KMS-11 (cell line): ENCODE data around the gene B4GALNT1.

ENCODE experiments used
- H2AFZ ChIP-seq: fragments of 200-600 bp; sonication (generic); 2 replicates; pipeline ENCODE4 v1.6.1; 2016; ENCODE audit warnings: antibody characterized with exemption, mixed run types, low read depth
- H3K27ac ChIP-seq: fragments of 200-600 bp; sonication (generic); 2 replicates; pipeline ENCODE4 v1.6.1; 2016; ENCODE audit warnings: mild to moderate bottlenecking, mixed run types
- H3K27me3 ChIP-seq: fragments of 200-600 bp; sonication (generic); 2 replicates; pipeline ENCODE4 v1.6.1; 2017; ENCODE audit warnings: mild to moderate bottlenecking, low read depth, mixed run types, moderate library complexity; ENCODE audit not compliant: insufficient read depth
- H3K36me3 ChIP-seq: fragments of 200-600 bp; sonication (generic); 2 replicates; pipeline ENCODE4 v1.6.1; 2017; ENCODE audit warnings: mild to moderate bottlenecking, mixed run types; ENCODE audit not compliant: insufficient read depth
- H3K4me1 ChIP-seq: fragments of 200-600 bp; sonication (generic); 2 replicates; pipeline ENCODE4 v1.6.1; 2016; ENCODE audit warnings: mild to moderate bottlenecking, low read depth, mixed run types; ENCODE audit not compliant: poor library complexity, severe bottlenecking
- H3K4me2 ChIP-seq: fragments of 200-600 bp; sonication (generic); 2 replicates; pipeline ENCODE4 v1.7.0; 2016; ENCODE audit warnings: mild to moderate bottlenecking, mixed run types
- H3K4me3 ChIP-seq: fragments of 200-600 bp; sonication (generic); IDR thresholded peaks from 2 replicates; pipeline ENCODE4 v1.6.1; 2017; ENCODE audit warnings: low read depth, low read length, mixed read lengths; ENCODE audit not compliant: insufficient read depth
- H3K79me2 ChIP-seq: fragments of 200-600 bp; sonication (generic); 2 replicates; pipeline ENCODE4 v1.6.1; 2016; ENCODE audit warnings: low read depth, mixed run types; ENCODE audit not compliant: insufficient read depth
- H3K9ac ChIP-seq: fragments of 200-600 bp; sonication (generic); 2 replicates; pipeline ENCODE4 v1.6.1; 2016; ENCODE audit warnings: mild to moderate bottlenecking, mixed run types
- H4K20me1 ChIP-seq: fragments of 200-600 bp; sonication (generic); 2 replicates; pipeline ENCODE4 v1.6.1; 2016; ENCODE audit warnings: mild to moderate bottlenecking, mixed run types; ENCODE audit not compliant: insufficient read depth
- TF ChIP-seq, protein P1 (sequence below): fragments of 200-600 bp; sonication (generic); conservative IDR thresholded peaks from 2 replicates; pipeline ENCODE4 v1.6.1; 2017; ENCODE audit warnings: low read depth, mild to moderate bottlenecking, antibody characterized with exemption, low read length, moderate library complexity, mixed read lengths

The B4GALNT1 gene

DNA sequence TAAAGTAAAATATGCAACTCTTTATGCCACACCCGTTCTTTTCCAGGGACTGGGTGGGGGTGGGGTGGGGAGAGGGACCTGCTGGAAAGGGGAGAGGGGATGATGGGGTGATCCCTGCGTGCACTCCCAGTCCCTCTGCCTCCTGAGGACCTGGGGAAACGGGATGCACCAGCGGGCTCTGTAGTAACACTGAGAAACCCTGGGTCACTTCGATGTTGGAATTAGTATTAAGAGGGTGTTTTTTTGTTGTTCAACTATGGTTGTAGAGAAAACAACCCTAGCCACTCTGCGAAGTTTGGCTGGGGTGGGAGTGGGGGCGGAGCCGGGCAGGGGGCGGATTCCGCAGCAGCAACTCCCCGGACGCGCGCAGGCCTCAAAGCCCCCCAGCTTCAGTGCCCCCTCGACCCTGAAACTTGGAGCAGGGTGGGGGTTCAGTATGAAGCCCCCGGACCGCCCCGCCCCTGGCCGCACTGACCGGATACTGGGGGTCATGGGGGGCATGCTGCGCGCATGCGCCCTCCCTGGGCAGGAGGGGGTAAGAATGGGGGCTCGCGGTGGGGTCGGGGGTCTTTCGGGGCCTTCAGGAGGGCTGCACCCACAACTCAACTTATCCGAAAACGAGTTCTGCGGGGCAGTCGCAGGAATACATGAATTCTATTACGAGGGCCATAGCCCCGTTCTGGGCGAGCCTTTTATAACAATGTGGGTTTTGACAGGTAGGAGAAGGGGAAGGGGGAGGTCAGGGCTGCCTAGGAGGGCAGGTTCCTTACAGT lies 23.0 kb downstream of the B4GALNT1 start:
- no peak overlapping the region for H3K4me2 ChIP-seq
- H3K36me3 ChIP-seq, result no peaks in the 10 kb centered on the region
- TF ChIP-seq, protein P1, sequence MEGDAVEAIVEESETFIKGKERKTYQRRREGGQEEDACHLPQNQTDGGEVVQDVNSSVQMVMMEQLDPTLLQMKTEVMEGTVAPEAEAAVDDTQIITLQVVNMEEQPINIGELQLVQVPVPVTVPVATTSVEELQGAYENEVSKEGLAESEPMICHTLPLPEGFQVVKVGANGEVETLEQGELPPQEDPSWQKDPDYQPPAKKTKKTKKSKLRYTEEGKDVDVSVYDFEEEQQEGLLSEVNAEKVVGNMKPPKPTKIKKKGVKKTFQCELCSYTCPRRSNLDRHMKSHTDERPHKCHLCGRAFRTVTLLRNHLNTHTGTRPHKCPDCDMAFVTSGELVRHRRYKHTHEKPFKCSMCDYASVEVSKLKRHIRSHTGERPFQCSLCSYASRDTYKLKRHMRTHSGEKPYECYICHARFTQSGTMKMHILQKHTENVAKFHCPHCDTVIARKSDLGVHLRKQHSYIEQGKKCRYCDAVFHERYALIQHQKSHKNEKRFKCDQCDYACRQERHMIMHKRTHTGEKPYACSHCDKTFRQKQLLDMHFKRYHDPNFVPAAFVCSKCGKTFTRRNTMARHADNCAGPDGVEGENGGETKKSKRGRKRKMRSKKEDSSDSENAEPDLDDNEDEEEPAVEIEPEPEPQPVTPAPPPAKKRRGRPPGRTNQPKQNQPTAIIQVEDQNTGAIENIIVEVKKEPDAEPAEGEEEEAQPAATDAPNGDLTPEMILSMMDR, result no peak
- H4K20me1 ChIP-seq, result no peaks in the 10 kb centered on the region
- H3K79me2 ChIP-seq, result no peaks in the 10 kb centered on the region
- no peak overlapping the region for H2AFZ ChIP-seq
- H3K4me1 ChIP-seq, result peaks cover 52% of the 10 kb centered on the region
- no peak overlapping the region for H3K27ac ChIP-seq
- no peaks in the 10 kb centered on the region for H3K27me3 ChIP-seq
- no peak overlapping the region for H3K9ac ChIP-seq
- H3K4me3 ChIP-seq, result no peak overlapping the region

DNA sequence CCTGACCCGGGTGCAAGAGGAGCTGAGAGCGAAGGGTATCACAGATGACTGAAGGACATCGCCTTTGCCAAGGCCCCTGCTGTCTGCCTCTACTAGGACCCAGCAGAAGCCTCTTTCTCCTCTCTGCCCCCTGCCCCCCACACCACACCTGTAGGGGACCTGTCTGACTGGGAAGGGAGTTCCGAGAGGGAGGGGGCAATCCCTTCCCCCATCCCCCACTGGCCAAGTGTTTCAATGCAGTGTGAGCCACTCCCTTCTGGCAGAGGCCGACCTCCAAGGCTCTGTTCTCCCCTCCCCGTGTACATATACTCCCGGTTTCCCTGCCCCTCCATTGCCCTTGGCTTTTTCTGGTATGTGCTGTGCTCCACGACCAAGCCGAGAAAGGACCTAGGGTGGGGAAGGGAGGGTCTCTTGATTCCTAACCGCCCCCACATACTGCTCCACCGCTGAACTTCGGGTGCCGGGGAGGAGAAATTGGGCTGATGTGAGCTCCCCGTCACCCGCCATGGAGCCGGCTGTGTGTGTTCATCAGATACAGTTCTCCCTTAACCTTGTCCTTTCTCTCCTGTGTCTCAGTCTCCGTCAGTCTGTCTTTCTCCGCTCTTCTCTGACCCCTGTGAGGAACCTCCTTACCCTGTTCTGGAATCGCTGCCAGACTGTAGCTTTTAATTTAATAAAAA lies 23.8 kb downstream of the B4GALNT1 start:
- H3K36me3 ChIP-seq, result no peaks in the 10 kb centered on the region
- no peak overlapping the region for H3K4me2 ChIP-seq
- H4K20me1 ChIP-seq, result no peaks in the 10 kb centered on the region
- no peak overlapping the region for H3K27ac ChIP-seq
- no peak overlapping the region for H2AFZ ChIP-seq
- no peaks in the 10 kb centered on the region for H3K27me3 ChIP-seq
- no peaks in the 10 kb centered on the region for H3K79me2 ChIP-seq
- no peak overlapping the region for H3K4me3 ChIP-seq
- TF ChIP-seq, protein P1, result no peak
- H3K4me1 ChIP-seq, result peaks cover 48% of the 10 kb centered on the region
- no peak overlapping the region for H3K9ac ChIP-seq

DNA sequence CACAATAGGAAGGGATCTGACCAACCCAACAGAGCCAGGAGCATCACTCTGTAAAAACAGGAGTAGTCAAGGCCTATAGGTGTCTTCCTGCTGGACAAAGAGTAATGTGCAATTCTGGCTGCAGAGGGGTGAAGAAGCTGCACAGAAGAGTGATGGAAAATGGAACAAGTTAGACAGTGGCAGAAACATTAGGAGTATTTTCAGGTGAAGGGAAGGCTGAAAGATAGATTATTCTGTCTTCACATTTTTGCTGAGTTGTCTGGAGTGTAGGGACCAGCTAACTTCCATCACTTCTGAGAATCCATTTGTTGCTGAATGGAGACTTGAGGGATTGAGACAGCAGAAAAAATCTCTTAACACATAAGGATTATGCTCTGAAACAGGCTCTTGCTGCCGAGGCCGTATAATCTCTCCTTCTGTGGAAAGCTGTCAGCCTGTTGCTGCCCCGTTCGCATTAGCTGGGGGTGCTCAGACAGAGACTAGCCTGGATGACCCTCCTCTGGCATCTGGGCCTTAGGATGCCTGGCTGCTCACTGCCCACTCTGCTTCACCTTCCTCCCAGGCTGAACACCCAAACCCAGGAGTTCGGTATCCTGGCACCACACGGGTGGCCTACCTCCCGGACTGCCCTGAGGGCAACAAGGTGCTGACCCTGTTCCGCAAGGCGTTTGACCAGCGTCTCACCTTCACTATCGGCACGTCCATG lies 24.9 kb downstream of the B4GALNT1 start:
- Histone ChIP-seq H3K27me3 (no peaks in the 10 kb centered on the region), H3K27ac (no peak overlapping the region; the same call in 1 of the 2 replicates), H3K4me3 (no peak overlapping the region), H3K9ac (no peak overlapping the region), H3K36me3 (no peaks in the 10 kb centered on the region), H3K4me2 (no peak overlapping the region), H3K79me2 (no peaks in the 10 kb centered on the region), H2AFZ (no peak overlapping the region), H3K4me1 (peaks cover 48% of the 10 kb centered on the region), H4K20me1 (no peaks in the 10 kb centered on the region)
- TF ChIP-seq, protein P1, result no peak

DNA sequence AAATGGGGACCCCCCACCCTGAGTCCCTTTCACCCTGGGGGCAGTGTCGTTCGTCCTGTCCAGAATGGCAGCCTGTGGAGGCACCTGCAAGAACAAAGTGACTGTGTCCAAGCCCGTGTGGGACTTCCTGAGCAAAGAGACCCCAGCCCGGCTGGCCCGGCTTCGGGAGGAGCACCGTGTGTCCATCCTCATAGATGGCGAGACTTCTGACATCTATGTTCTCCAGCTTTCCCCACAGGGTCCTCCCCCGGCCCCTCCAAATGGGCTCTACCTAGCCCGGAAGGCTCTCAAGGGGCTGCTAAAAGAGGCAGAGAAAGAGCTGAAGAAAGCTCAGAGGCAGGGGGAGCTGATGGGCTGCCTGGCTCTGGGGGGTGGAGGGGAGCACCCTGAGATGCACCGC lies 26.2 kb downstream of the B4GALNT1 start:
- Histone ChIP-seq H3K9ac (no peak overlapping the region), H2AFZ (no peak overlapping the region), H4K20me1 (no peaks in the 10 kb centered on the region), H3K4me2 (no peak overlapping the region), H3K4me1 (peaks cover 36% of the 10 kb centered on the region), H3K27me3 (no peaks in the 10 kb centered on the region), H3K4me3 (no peak overlapping the region), H3K27ac (no peak overlapping the region), H3K36me3 (no peaks in the 10 kb centered on the region), H3K79me2 (no peaks in the 10 kb centered on the region)
- TF ChIP-seq, protein P1, result no peak
